ENCODE results near the gene NAA40.

- TF ChIP-seq FOXP2 (optimal IDR thresholded peaks at IDR 0.05; ENCODE audit: control extremely low read depth, extremely low read length, insufficient read depth) (no peak), EZH2 (IDR thresholded peaks at IDR 0.05) (no peak), POLR2AphosphoS5 (IDR thresholded peaks at IDR 0.05; ENCODE audit: borderline replicate concordance, low read depth, low read length) (no peak)
These were observed 5.3 kb upstream of the NAA40 start for GRCh38 chr11:63933459-63933858.

All from SK-N-MC (cell line).